ENCODE results near the gene PHLDB1. TPM values are rescaled to one million over a fixed set of nuclear protein-coding genes. Genes with fewer than 3 reads are reported as not detected.

Gene PHLDB1
- total RNA-seq, 1 experiment from 2014 or later = 36.2 TPM

DNA sequence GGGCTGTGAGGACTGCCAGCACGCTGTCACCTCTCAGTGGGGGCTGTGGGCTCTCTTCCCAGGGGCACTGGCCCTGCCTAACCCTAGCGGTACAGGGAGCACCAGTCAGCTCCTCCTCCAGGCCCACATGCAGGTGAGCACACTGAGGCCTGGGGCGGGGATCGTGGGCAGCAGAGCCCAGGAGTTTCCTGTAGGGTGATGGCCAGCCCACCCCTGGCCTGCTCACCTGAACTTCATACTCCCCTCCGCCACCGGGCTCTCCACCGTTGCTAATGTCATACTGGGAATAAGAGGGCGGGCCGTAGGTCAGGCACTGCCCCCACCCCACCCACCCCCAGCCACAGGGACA lies 82.1 kb downstream of the PHLDB1 start:
- Mint-ChIP-seq H3K27me3 (ENCODE audit: insufficient read depth, unreplicated experiment) (no peaks in the 10 kb centered on the region), H3K4me1 (ENCODE audit: insufficient read depth, unreplicated experiment) (peaks cover 23% of the 10 kb centered on the region), H3K9me3 (ENCODE audit: unreplicated experiment) (no peaks in the 10 kb centered on the region), H3K27ac (ENCODE audit: low read depth, unreplicated experiment) (peak overlapping the region; percentile 67), H3K36me3 (ENCODE audit: insufficient read depth, unreplicated experiment) (no peaks in the 10 kb centered on the region), H3K4me3 (ENCODE audit: unreplicated experiment) (peak overlapping the region; percentile 25)
- TF ChIP-seq, protein P1, sequence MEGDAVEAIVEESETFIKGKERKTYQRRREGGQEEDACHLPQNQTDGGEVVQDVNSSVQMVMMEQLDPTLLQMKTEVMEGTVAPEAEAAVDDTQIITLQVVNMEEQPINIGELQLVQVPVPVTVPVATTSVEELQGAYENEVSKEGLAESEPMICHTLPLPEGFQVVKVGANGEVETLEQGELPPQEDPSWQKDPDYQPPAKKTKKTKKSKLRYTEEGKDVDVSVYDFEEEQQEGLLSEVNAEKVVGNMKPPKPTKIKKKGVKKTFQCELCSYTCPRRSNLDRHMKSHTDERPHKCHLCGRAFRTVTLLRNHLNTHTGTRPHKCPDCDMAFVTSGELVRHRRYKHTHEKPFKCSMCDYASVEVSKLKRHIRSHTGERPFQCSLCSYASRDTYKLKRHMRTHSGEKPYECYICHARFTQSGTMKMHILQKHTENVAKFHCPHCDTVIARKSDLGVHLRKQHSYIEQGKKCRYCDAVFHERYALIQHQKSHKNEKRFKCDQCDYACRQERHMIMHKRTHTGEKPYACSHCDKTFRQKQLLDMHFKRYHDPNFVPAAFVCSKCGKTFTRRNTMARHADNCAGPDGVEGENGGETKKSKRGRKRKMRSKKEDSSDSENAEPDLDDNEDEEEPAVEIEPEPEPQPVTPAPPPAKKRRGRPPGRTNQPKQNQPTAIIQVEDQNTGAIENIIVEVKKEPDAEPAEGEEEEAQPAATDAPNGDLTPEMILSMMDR (IDR thresholded peaks at IDR 0.05; ENCODE audit: unreplicated experiment) = no peak
- no peak for DNase-seq (ENCODE audit: unreplicated experiment)
- no TSS peak for BruUV-seq (replicated peaks)
- POLR2A ChIA-PET = interaction anchor here (0.5 to 5.2 kb wide), 22 partner anchors 11 to 309 kb away, joined by 3 to 98 read pairs (median 4); partner anchors contain the start of genes BCL9L and DDX6
- CTCF ChIA-PET = interaction anchor here (0.6 to 6.9 kb wide), 53 partner anchors 9 to 299 kb away, joined by 3 to 58 read pairs (median 4); partner anchors contain the start of genes BCL9L and DDX6
- intact Hi-C loops (cut with micrococcal nuclease) = no loop called here

- DNase-seq (ENCODE audit: unreplicated experiment) = peak; percentile 97
- TF ChIP-seq, protein P1 (IDR thresholded peaks at IDR 0.05; ENCODE audit: unreplicated experiment) = peak; percentile 85
- Mint-ChIP-seq H3K27ac (ENCODE audit: low read depth, unreplicated experiment) (peak overlapping the region; percentile 67), H3K4me3 (ENCODE audit: unreplicated experiment) (peak overlapping the region; percentile 25), H3K36me3 (ENCODE audit: insufficient read depth, unreplicated experiment) (no peaks in the 10 kb centered on the region), H3K4me1 (ENCODE audit: insufficient read depth, unreplicated experiment) (peaks cover 23% of the 10 kb centered on the region), H3K9me3 (ENCODE audit: unreplicated experiment) (no peaks in the 10 kb centered on the region), H3K27me3 (ENCODE audit: insufficient read depth, unreplicated experiment) (no peaks in the 10 kb centered on the region)
- CTCF ChIA-PET = interaction anchor here (0.6 to 6.9 kb wide), 53 partner anchors 9 to 299 kb away, joined by 3 to 58 read pairs (median 4); partner anchors contain the start of genes BCL9L and DDX6
- intact Hi-C loops (cut with micrococcal nuclease) = loop anchor here (1.0 to 2.0 kb wide), 5 partner anchors 67 to 266 kb away; partner anchors contain the start of gene UPK2
- POLR2A ChIA-PET = interaction anchor here (0.5 to 5.2 kb wide), 23 partner anchors 10 to 309 kb away, joined by 3 to 98 read pairs (median 4); partner anchors contain the start of genes BCL9L and DDX6
- no TSS peak for BruUV-seq (replicated peaks)
Observed at GRCh38 chr11:118689852-118690552, 82.6 kb downstream of the PHLDB1 start.

DNA sequence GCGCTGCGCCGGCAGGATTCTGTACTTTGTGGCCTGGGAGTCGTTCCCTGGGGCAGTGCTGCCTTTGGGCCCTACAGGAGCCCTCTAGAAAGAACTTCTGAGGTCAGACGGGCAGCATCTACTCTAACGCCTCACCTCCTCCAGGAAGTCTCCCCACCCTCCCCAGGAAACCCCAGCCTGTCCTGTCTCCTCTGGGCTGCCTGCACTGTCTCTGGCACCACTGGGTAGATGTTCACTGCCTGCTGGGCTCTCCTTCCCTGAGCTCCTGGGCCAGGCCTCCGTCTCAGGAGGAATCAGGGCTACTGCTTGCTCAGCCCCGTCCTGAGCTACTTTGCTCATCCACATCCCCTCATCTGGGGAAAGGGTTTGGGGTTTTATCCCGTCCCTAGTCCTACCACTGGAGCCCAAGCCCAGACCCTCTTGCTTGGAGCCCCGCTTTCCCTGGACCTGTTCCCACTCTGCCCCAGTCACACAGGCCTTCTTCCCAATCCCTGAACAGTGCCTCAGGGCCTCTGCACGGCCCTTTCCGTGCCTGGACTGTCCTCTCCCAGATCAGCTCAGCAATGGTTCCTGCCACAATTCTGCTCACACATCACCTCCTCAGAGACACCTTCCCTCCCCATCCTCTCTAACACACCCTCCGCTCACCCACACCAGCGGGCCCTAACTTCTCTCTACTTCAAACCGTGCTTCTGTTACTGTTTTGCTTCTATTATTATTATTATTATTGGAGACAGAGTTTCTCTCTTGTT lies 83.3 kb downstream of the PHLDB1 start:
- no peaks in the 10 kb centered on the region for H3K9me3 Mint-ChIP-seq (ENCODE audit: unreplicated experiment)
- TF ChIP-seq, protein P1 (IDR thresholded peaks at IDR 0.05; ENCODE audit: unreplicated experiment) = no peak
- intact Hi-C loops (cut with micrococcal nuclease) = loop anchor here (1.0 to 2.0 kb wide), 5 partner anchors 66 to 266 kb away; partner anchors contain the start of gene UPK2
- no peaks in the 10 kb centered on the region for H3K36me3 Mint-ChIP-seq (ENCODE audit: insufficient read depth, unreplicated experiment)
- H3K27me3 Mint-ChIP-seq (ENCODE audit: insufficient read depth, unreplicated experiment) = no peaks in the 10 kb centered on the region
- H3K27ac Mint-ChIP-seq (ENCODE audit: low read depth, unreplicated experiment) = peak overlapping the region; percentile 99
- CTCF ChIA-PET = interaction anchor here (0.6 to 6.9 kb wide), 25 partner anchors 27 to 266 kb away, joined by 3 to 58 read pairs (median 5); partner anchors contain the start of genes BCL9L and DDX6
- no TSS peak for BruUV-seq (replicated peaks)
- DNase-seq (ENCODE audit: unreplicated experiment) = no peak
- H3K4me3 Mint-ChIP-seq (ENCODE audit: unreplicated experiment) = no peak overlapping the region
- peaks cover 23% of the 10 kb centered on the region for H3K4me1 Mint-ChIP-seq (ENCODE audit: insufficient read depth, unreplicated experiment)
- POLR2A ChIA-PET = interaction anchor here (0.6 to 5.2 kb wide), 11 partner anchors 61 to 240 kb away, joined by 3 to 98 read pairs (median 6); partner anchors contain the start of genes BCL9L and DDX6

Measured in MCF 10A (cell line).